Measurements from ENCODE around the gene PM20D1.
"Not testable (repeated sequence)": the region's sequence is repeated elsewhere in the genome, so short reads cannot be mapped to it uniquely, and the experiment has no call there.

DNA sequence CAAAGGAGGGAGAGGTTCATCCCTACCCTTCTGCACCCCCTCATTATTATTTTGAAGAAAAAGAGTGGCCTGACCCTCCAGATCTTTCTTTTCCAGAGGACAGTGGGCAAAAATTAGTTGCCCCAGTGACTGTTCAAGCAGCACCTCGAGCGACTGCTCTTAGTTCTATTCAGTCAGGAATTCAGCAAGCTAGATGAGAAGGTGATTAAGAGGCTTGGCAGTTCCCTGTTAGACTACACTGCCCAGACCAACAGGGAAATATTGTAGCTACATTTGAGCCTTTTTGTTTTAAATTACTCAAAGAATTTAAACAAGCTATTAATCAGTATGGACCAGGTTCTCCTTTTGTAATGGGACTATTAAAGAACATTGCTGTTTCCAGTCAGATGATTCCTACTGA is 41.5 kb upstream of the PM20D1 start:
- not testable (repeated sequence) for TF ChIP-seq YY1 (IDR thresholded peaks at IDR 0.05; ENCODE audit: insufficient read depth, insufficient read length); SUZ12 (IDR thresholded peaks at IDR 0.05; ENCODE audit: extremely low read depth, insufficient read depth, insufficient read length)

Data from NT2/D1 (cell line).